HFF-Myc (cell line): ENCODE measurements around the gene TRIB2.

Source experiments
- DNase-seq: peaks from one replicate; pipeline ENCODE4 v3.0.0-alpha.2; 2011; ENCODE audit warnings: low read depth; ENCODE audit errors: extremely low read depth
- H3K4me3 ChIP-seq: replicated peaks from 2 replicates; pipeline ENCODE4 v1.5.1; 2011; ENCODE audit warnings: low read depth, mild to moderate bottlenecking, control low read depth, low read length
- TF ChIP-seq, protein P1 (sequence below): IDR thresholded peaks from 2 replicates; pipeline ENCODE4 v1.5.1; 2012; ENCODE audit warnings: mild to moderate bottlenecking, low read depth, low read length, control low read depth; ENCODE audit errors: missing control alignments

The TRIB2 gene

DNA sequence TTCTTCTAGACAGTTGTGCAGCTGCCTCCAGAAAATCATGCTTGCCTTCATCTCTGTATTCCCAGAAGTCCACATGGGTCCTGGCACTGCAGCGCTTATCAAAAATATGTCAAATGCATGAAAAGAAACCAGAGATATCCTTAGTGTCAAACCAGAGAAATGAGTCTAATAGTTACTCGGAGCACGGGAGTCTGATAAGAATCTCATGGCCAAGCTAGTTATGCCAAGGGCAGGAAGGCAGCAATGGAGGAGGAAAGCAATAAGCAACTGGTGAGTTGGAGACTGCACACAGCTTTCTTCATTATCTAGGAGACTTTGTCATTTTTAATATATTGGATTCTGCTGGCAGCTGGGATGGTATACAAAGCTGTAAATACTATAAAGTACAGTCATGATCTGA, 38.6 kb downstream of the TRIB2 start:
- TF ChIP-seq, protein P1, sequence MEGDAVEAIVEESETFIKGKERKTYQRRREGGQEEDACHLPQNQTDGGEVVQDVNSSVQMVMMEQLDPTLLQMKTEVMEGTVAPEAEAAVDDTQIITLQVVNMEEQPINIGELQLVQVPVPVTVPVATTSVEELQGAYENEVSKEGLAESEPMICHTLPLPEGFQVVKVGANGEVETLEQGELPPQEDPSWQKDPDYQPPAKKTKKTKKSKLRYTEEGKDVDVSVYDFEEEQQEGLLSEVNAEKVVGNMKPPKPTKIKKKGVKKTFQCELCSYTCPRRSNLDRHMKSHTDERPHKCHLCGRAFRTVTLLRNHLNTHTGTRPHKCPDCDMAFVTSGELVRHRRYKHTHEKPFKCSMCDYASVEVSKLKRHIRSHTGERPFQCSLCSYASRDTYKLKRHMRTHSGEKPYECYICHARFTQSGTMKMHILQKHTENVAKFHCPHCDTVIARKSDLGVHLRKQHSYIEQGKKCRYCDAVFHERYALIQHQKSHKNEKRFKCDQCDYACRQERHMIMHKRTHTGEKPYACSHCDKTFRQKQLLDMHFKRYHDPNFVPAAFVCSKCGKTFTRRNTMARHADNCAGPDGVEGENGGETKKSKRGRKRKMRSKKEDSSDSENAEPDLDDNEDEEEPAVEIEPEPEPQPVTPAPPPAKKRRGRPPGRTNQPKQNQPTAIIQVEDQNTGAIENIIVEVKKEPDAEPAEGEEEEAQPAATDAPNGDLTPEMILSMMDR, result no peak
- no peak for DNase-seq
- H3K4me3 ChIP-seq, result no peak overlapping the region

DNA sequence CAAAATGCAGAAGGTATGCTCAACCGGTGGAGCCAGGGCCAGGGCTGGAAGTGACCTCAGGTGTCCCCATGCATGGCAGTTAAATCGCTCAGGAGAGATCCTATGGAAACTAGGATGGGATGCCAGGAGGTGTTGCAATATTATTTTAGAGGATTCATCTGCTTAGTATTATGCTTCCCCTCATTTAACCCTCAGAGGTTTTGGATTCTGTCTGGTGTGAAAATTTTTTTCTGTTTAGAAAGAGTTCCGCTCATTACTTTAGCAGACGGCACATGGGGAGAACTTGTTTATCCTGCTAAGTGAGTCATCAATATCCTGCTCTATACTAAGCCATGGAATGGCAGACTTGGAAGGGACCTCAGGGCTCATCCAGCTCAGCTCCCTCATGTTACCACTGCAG, 42.5 kb downstream of the TRIB2 start:
- peak; percentile 68 for DNase-seq
- no peak overlapping the region for H3K4me3 ChIP-seq
- TF ChIP-seq, protein P1, result no peak

DNA sequence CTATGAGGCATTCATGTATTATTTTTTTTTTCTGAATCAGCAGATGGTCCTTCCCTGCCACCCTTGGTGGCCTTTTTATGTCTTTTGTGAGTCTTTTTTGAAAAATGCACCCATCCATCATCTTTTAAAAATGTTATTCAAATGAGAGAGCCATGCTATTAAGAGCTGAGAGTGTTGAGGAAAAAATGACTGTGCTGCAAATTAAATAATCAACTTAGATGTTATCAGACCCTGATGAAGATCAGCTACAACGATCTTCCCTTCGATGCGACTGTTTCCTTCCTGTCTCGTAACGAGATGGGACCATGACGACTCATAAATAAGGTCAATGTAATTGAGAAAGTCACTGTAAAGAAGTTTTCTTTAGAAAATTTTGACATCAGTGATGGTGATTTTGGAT, 44.4 kb downstream of the TRIB2 start:
- DNase-seq, result no peak
- no peak overlapping the region for H3K4me3 ChIP-seq
- TF ChIP-seq, protein P1, result no peak

DNA sequence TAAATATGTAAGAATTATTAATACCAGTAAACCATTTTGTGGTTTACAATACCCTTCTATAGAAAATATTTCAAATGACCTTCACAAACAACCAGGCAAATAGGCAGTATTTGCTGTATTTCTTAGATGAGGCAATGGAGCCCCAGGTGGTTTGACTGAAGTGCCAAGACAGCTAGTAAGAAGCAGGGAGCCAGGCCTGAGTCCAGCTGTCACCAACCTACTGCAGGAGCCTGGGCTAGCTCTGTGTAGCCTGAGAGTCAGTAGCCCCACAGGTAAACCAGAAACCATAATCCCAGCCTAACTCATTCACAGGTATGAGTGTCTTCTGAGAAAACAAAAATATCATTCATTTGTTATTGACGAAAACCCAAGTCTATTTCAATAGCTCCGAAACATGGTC, 45.6 kb downstream of the TRIB2 start:
- DNase-seq, result no peak
- TF ChIP-seq, protein P1, result no peak
- H3K4me3 ChIP-seq, result no peak overlapping the region

DNA sequence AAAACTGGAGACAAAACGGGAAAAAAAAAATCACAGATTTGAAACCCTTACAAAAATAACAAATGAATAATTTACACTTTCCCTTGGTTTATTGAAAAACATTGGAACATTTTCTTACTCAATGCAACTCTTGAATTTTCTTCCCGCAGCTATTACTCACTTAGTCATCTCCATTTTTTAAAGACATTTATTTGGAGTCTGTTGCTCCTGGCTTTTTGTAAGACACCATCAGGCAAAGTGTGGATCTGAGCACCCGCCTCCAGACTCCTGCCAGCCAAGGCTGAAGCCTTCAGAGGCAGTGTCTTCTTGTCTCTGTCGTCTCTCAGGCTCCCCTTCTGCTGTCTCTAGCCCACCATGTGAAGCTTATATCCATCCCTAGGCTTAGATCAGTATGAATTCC, 46.2 kb downstream of the TRIB2 start:
- DNase-seq, result no peak
- TF ChIP-seq, protein P1, result no peak
- H3K4me3 ChIP-seq, result no peak overlapping the region

DNA sequence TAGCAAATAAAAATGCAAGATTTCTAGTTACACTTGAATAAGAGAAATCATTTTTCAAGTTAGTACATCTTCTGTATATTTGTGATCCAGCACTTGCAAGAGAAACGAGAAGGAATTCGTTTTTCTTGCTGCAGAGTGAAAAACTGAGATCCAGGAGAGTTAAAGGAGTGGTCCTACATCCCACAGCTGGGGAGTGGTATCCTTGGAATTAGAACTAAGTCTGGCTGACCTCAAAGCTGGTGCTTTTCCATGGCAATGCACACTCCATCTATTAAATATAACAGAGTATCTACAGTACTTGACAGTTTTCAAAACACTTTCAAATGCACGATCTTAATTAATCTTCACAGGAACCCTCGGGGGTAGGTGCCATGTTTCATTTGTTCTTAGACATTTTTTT, 46.8 kb downstream of the TRIB2 start:
- no peak overlapping the region for H3K4me3 ChIP-seq
- no peak for DNase-seq
- TF ChIP-seq, protein P1, result no peak

DNA sequence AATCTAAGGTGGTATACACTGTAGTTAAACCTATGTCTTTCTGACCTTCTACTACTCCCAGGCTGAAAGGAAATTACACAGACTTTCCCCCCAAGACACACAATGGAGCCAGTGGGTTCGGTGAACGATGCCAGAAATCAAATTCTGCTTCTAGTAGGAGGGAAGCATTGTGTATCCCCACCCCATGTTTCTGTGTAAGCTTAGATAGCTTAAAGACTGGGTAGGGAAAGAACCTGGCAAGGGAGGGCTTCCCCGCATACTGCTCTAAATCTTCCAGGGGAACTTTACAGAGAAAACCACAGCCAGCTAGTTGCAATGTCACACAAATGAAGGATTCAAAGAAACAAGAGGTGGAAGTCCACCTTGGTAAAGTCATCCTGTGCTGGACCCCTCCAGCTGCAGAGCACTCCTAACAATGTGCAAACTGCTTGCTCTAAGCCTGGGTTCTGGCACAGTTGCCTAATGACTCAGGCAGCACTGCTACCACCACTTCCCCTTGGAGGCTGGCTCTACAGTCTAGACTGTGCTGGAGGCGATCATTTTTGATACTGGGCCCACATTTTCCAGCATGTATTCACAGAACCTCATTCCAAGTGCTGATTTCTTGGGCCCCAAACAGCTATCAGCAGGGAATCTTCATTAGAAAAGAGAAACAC, 47.5 kb downstream of the TRIB2 start:
- no peak for DNase-seq
- TF ChIP-seq, protein P1, result no peak

More for the DNA sequence above, 47.5 kb downstream of the TRIB2 start:
- H3K4me3 ChIP-seq, result no peak overlapping the region
